ENCODE measurements around the gene ATP5PO. TPM values are rescaled to one million over a fixed set of nuclear protein-coding genes. Genes with fewer than 3 reads are reported as not detected.
"Not testable (repeated sequence)": the region's sequence is repeated elsewhere in the genome, so short reads cannot be mapped to it uniquely, and the experiment has no call there.

Gene ATP5PO
- total and polyA plus RNA-seq, 3 donors from 2014 or later, result 127 to 279 (median 136) TPM

- H3K27me3 ChIP-seq, result no peaks in the 10 kb centered on the region
- intact Hi-C loops (cut with DNase I; ENCODE audit: low total_unique reads), result no loop called here
- TF ChIP-seq CTCF (IDR thresholded peaks at IDR 0.05) (no peak), POLR2A (IDR thresholded peaks at IDR 0.05) (no peak)
- WGBS, 2 donors, result 75 to 87% methylated on average over 2 of the region's 2 CpGs
- H3K9me3 ChIP-seq, result no peaks in the 10 kb centered on the region
- H3K4me3 ChIP-seq, result no peak overlapping the region
- no peak overlapping the region for H3K27ac ChIP-seq
- no peaks in the 10 kb centered on the region for H3K4me1 ChIP-seq
- no peak for DNase-seq
- H3K36me3 ChIP-seq (ENCODE audit: low read depth, missing control alignments), result no peaks in the 10 kb centered on the region
Observed at GRCh38 chr21:33866826-33867225, 48.8 kb downstream of the ATP5PO start.

GRCh38 chr21:33865996-33866575, 49.5 kb downstream of the ATP5PO start:
- H3K9me3 ChIP-seq, result no peaks in the 10 kb centered on the region
- H3K4me3 ChIP-seq, result no peak overlapping the region
- H3K4me1 ChIP-seq, result no peaks in the 10 kb centered on the region
- TF ChIP-seq POLR2A (IDR thresholded peaks at IDR 0.05), result no peak
- no peak for TF ChIP-seq CTCF (IDR thresholded peaks at IDR 0.05)
- no peak overlapping the region for H3K27ac ChIP-seq
- no peaks in the 10 kb centered on the region for H3K27me3 ChIP-seq
- intact Hi-C loops (cut with DNase I; ENCODE audit: low total_unique reads), result no loop called here
- H3K36me3 ChIP-seq (ENCODE audit: low read depth, missing control alignments), result no peaks in the 10 kb centered on the region
- 87 to 92% methylated on average over 5 to 7 of the region's 8 CpGs for WGBS, 2 donors
- DNase-seq, result no peak

DNA sequence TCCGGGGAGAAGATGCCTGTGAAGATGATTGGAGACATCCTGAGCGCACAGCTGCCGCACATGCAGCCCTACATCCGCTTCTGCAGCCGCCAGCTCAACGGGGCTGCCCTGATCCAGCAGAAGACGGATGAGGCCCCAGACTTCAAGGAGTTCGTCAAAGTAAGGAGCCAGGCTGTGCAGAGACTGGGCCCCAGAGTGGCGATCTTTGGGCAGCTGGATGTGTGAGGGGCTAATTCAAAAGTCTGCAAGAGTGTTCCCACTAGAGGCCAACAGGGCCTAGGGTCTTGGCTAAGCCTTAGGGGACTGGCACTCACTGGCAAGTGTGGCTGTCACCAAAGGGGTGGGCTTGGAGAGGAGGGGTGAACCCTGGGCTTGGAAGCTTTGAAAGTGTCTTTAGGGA, 50.4 kb downstream of the ATP5PO start:
- Histone ChIP-seq H3K27ac (no peak overlapping the region), H3K36me3 (ENCODE audit: low read depth, missing control alignments) (no peaks in the 10 kb centered on the region), H3K9me3 (no peaks in the 10 kb centered on the region), H3K4me3 (no peak overlapping the region), H3K27me3 (no peaks in the 10 kb centered on the region), H3K4me1 (no peaks in the 10 kb centered on the region)
- intact Hi-C loops (cut with DNase I; ENCODE audit: low total_unique reads), result no loop called here
- WGBS, 2 donors, result 92 to 94% methylated on average over 6 to 9 of the region's 9 CpGs
- TF ChIP-seq POLR2A (IDR thresholded peaks at IDR 0.05) (no peak), CTCF (IDR thresholded peaks at IDR 0.05) (no peak)
- no peak for DNase-seq

DNA sequence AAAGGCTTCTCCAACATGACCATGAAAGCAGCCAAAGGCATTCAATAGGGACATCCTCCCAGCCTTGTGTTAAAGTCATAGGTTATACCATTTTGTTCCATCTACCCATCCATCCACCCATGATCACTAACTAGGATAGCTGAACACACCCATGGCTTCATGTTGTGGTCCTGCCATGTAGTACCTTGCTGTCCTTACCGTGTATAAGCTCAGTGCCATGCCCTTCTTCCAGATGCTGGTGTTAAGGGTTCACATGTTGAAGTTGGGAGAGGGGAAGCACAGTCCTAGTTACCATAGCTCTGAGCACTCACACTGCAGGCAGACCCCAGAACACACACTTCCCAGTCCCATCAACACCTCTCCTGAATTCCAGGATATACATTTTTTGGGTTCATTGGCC, 51.5 kb downstream of the ATP5PO start:
- no peak for DNase-seq
- H3K4me1 ChIP-seq, result no peaks in the 10 kb centered on the region
- 82 to 87% methylated on average over 1 of the region's 1 CpG for WGBS, 2 donors
- TF ChIP-seq CTCF (IDR thresholded peaks at IDR 0.05), result no peak
- TF ChIP-seq POLR2A (IDR thresholded peaks at IDR 0.05), result no peak
- H3K27me3 ChIP-seq, result no peaks in the 10 kb centered on the region
- H3K27ac ChIP-seq, result no peak overlapping the region
- intact Hi-C loops (cut with DNase I; ENCODE audit: low total_unique reads), result no loop called here
- H3K4me3 ChIP-seq, result no peak overlapping the region
- no peaks in the 10 kb centered on the region for H3K9me3 ChIP-seq
- no peaks in the 10 kb centered on the region for H3K36me3 ChIP-seq (ENCODE audit: low read depth, missing control alignments)

GRCh38 chr21:33863191-33863590, 52.4 kb downstream of the ATP5PO start:
- intact Hi-C loops (cut with DNase I; ENCODE audit: low total_unique reads); H3K9me3 ChIP-seq; H3K27me3 ChIP-seq; H3K4me1 ChIP-seq; H3K4me3 ChIP-seq; H3K36me3 ChIP-seq (ENCODE audit: low read depth, missing control alignments); H3K27ac ChIP-seq; DNase-seq: not testable (repeated sequence)
- 95 to 97% methylated on average over 8 of the region's 8 CpGs for WGBS, 2 donors
